Endothelial cell of umbilical vein (primary cell): Measurements from ENCODE around the gene NRG3. TPM values are rescaled to one million over a fixed set of nuclear protein-coding genes. Genes with fewer than 3 reads are reported as not detected.

ENCODE experiments used
- BruUV-seq: library from RNA; stranded (reverse); fragments of 400-500 nt; replicated peaks from 2 replicates; lab custom pipeline; 2021; lab: Mats Ljungman, UMichigan
- CTCF ChIA-PET: fragments of 300-600, 350-600 bp; sonication (Branson Sonifier 250); formaldehyde crosslinking; loops from one replicate; lab custom pipeline; 2021; ENCODE audit warnings: antibody characterized with exemption, inconsistent platforms; lab: Charles Lee
- POLR2A ChIA-PET: fragments of 300-600, 350-600 bp; sonication (Branson Sonifier 250); formaldehyde crosslinking; loops from one replicate; lab custom pipeline; 2021; ENCODE audit warnings: antibody characterized with exemption, inconsistent platforms; lab: Charles Lee
- DNase-seq: peaks from one replicate; pipeline ENCODE4 v3.0.0-alpha.2; 2011; ENCODE audit warnings: low read depth, low spot score
- FAIRE-seq: peaks from 2 replicates; lab custom pipeline; 2011; peaks lifted over from hg19 to GRCh38; lab: Jason Lieb, UNC
- H2AFZ ChIP-seq: 2 replicates; pipeline ENCODE4 v1.6.0; 2012; ENCODE audit warnings: low read depth, low read length, control low read depth, inconsistent platforms
- H3K27ac ChIP-seq: 2 replicates; pipeline ENCODE4 v1.5.1; 2011; ENCODE audit warnings: low read depth, mild to moderate bottlenecking, control low read depth, low read length, moderate library complexity; ENCODE audit not compliant: insufficient read depth
- H3K27me3 ChIP-seq, 2 experiments: 2 replicates each; pipeline versions ENCODE4 v1.6.0 to v1.6.1; 2011; ENCODE audit warnings: low read length in 2 of 2, mixed read lengths in 1 of 2; ENCODE audit not compliant: control insufficient read depth in 2 of 2, insufficient read depth in 2 of 2
- H3K36me3 ChIP-seq, 2 experiments: 2 replicates in 1 of 2; 3 replicates in 1 of 2; pipeline ENCODE4 v1.5.1; 2011; ENCODE audit warnings: low read length in 2 of 2, mild to moderate bottlenecking in 1 of 2, moderate library complexity in 1 of 2; ENCODE audit not compliant: control insufficient read depth in 2 of 2, insufficient read depth in 2 of 2; ENCODE audit errors: extremely low read depth in 1 of 2
- H3K4me1 ChIP-seq: 3 replicates; pipeline ENCODE4 v1.5.1; 2011; ENCODE audit warnings: mild to moderate bottlenecking, low read length; ENCODE audit not compliant: control insufficient read depth, insufficient read depth; ENCODE audit errors: extremely low read depth
- H3K4me2 ChIP-seq: 2 replicates; pipeline ENCODE4 v1.6.1; 2011; ENCODE audit warnings: low read length, control low read depth, mixed read lengths; ENCODE audit not compliant: insufficient read depth
- H3K4me3 ChIP-seq, 3 experiments: fragments of 200-600 bp in 1 of 3; sonication (generic), shearing (Covaris generic) in 1 of 3; replicated peaks in 1 of 3; 2 replicates each; pipeline ENCODE4 v1.5.1; 2011 to 2016; ENCODE audit warnings: control low read depth in 3 of 3, low read length in 3 of 3, mild to moderate bottlenecking in 2 of 3, inconsistent platforms in 1 of 3, low read depth in 1 of 3, moderate library complexity in 1 of 3; ENCODE audit not compliant: insufficient read depth in 1 of 3
- H3K79me2 ChIP-seq: 2 replicates; pipeline ENCODE4 v1.6.0; 2012; ENCODE audit warnings: low read length, inconsistent platforms; ENCODE audit not compliant: control insufficient read depth, insufficient read depth
- H3K9ac ChIP-seq: replicated peaks from 2 replicates; pipeline ENCODE3; 2011; ENCODE audit warnings: low read length, control low read depth; ENCODE audit not compliant: insufficient read depth; ENCODE audit errors: extremely low read depth
- H3K9me1 ChIP-seq: replicated peaks from 3 replicates; pipeline ENCODE4 v1.6.0; 2011; ENCODE audit warnings: mild to moderate bottlenecking, low read length; ENCODE audit not compliant: control insufficient read depth, insufficient read depth; ENCODE audit errors: extremely low read depth
- H3K9me3 ChIP-seq: replicated peaks from 2 replicates; pipeline ENCODE4 v1.5.1; 2012; ENCODE audit warnings: low read length, inconsistent platforms; ENCODE audit not compliant: control insufficient read depth, insufficient read depth
- H4K20me1 ChIP-seq: replicated peaks from 2 replicates; pipeline ENCODE3; 2011; ENCODE audit warnings: mild to moderate bottlenecking, low read length; ENCODE audit not compliant: control insufficient read depth, insufficient read depth; ENCODE audit errors: extremely low read depth
- FOS ChIP-seq: IDR thresholded peaks from 2 replicates; pipeline ENCODE4 v1.6.1; 2011; ENCODE audit warnings: mild to moderate bottlenecking, low read length, moderate library complexity, borderline replicate concordance; ENCODE audit not compliant: insufficient read depth
- JUN ChIP-seq: IDR thresholded peaks from 2 replicates; pipeline ENCODE4 v1.6.1; 2011; ENCODE audit warnings: borderline replicate concordance, low read depth; ENCODE audit not compliant: insufficient read length, insufficient read depth
- POLR2A ChIP-seq: IDR thresholded peaks from 2 replicates; pipeline ENCODE4 v1.6.1; 2012; ENCODE audit warnings: low read depth, mild to moderate bottlenecking, control low read depth, low read length
- POLR2AphosphoS5 ChIP-seq: IDR thresholded peaks from 2 replicates; pipeline ENCODE4 v1.6.1; 2012; ENCODE audit warnings: low read depth, mild to moderate bottlenecking, control low read depth, low read length, moderate library complexity; ENCODE audit not compliant: insufficient read depth
- dilution Hi-C: fragments of 300-500 bp; cut with MboI; formaldehyde crosslinking; loops from one replicate; pipeline ENCODE4 v1.15.0; 2019; ENCODE audit warnings: low sequenced_read_pairs; ENCODE audit not compliant: extremely low pct_ligation_motif_present
- intact Hi-C: fragments of 100-400 bp; cut with micrococcal nuclease; formaldehyde crosslinking; loops from one replicate; pipeline ENCODE4 v1.10.0; 2022
- polyA plus RNA-seq, 4 experiments: library from polyadenylated mRNA; depleted of rRNA in 3 of 4; stranded (reverse) in 3 of 4; unstranded in 1 of 4; fragments of >200 nt; gene quantifications; 2 replicates each; pipeline versions ENCODE4 v1.2.1 to v1.2.3, GENCODE V29; 2011 to 2012; ENCODE audit warnings: missing spikeins in 1 of 4
- total RNA-seq: library from RNA; stranded (reverse); gene quantifications from 2 replicates; pipeline ENCODE4 v1.2.3, GENCODE V29; 2021
- TF ChIP-seq, protein P1 (sequence below), 2 donors: IDR thresholded peaks; 1 replicate in 1 of 2; 2 replicates in 1 of 2; pipeline ENCODE4 v1.5.1; 2011; ENCODE audit warnings: low read length in 2 of 2, mild to moderate bottlenecking in 2 of 2, moderate library complexity in 2 of 2, control low read depth in 1 of 2, inconsistent platforms in 1 of 2, low read depth in 1 of 2; ENCODE audit not compliant: insufficient read depth in 1 of 2; ENCODE audit errors: extremely low read depth in 1 of 2

NRG3 gene
- total and polyA plus RNA-seq, 2 donors (not counting 3 experiments of a cell fraction or from before 2014, with no cell fraction given): 1.9 to 3.9 TPM

DNA sequence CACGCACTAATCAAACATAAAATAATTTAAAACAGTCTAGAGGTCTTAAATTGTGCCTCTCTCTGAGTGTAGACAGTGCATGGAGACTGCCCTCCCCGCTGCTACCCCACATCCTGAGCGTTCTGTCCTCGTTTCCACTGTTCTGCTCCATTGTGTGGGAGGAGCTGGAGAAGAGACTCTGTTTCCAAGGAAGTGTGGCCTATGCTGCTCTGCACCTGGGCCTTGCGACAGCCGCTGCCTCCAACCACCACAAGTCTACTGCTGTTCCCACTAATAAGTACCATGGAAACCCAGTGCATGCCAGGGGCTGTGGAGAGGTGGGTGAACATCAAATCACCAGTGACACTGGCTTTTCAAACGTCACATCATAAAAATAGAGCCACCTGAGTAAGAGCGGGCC, 19.6 kb downstream of the NRG3 start:
- Histone ChIP-seq H2AFZ (no peak overlapping the region), H3K79me2 (no peaks in the 10 kb centered on the region), H4K20me1 (no peaks in the 10 kb centered on the region), H3K4me1 (no peaks in the 10 kb centered on the region), H3K9ac (no peak overlapping the region), H3K9me3 (no peaks in the 10 kb centered on the region), H3K27me3 (no peaks in the 10 kb centered on the region), H3K27ac (no peak overlapping the region), H3K4me2 (no peak overlapping the region), H3K4me3 (no peak overlapping the region), H3K36me3 (no peaks in the 10 kb centered on the region), H3K9me1 (no peaks in the 10 kb centered on the region)
- no peak for FAIRE-seq
- dilution Hi-C loops (no loop called here), intact Hi-C loops (no loop called here)
- BruUV-seq: no TSS peak
- CTCF ChIA-PET: no interaction called here
- TF ChIP-seq, protein P1, sequence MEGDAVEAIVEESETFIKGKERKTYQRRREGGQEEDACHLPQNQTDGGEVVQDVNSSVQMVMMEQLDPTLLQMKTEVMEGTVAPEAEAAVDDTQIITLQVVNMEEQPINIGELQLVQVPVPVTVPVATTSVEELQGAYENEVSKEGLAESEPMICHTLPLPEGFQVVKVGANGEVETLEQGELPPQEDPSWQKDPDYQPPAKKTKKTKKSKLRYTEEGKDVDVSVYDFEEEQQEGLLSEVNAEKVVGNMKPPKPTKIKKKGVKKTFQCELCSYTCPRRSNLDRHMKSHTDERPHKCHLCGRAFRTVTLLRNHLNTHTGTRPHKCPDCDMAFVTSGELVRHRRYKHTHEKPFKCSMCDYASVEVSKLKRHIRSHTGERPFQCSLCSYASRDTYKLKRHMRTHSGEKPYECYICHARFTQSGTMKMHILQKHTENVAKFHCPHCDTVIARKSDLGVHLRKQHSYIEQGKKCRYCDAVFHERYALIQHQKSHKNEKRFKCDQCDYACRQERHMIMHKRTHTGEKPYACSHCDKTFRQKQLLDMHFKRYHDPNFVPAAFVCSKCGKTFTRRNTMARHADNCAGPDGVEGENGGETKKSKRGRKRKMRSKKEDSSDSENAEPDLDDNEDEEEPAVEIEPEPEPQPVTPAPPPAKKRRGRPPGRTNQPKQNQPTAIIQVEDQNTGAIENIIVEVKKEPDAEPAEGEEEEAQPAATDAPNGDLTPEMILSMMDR (IDR thresholded peaks at IDR 0.05; ENCODE audit: extremely low read depth in 1 of 2, insufficient read depth in 1 of 2, low read depth in 1 of 2, low read length in 2 of 2): no peak
- TF ChIP-seq FOS: no peak
- POLR2A ChIA-PET: no interaction called here
- no peak for DNase-seq

DNA sequence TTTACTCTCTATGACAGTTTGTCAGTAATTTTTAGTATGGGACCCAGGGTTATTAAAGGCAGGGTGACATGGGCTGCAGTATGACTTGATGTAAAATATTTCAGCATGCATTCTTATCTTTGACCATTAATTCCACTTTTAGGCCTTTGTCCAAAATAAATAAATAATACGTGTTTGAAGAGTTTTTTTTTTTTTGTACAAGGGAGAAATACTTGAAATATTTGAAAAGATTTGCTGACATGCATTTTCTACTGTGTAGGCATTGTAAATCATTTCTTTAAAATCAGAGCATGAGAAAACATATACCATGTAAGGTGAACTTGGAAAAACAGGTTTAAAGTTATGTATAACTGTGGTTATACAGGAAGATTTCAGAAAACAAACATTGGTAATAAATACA, 23.5 kb downstream of the NRG3 start:
- DNase-seq (peak; percentile 45), FAIRE-seq (no peak)
- Histone ChIP-seq H3K9me1 (no peaks in the 10 kb centered on the region), H3K4me1 (no peaks in the 10 kb centered on the region), H4K20me1 (no peaks in the 10 kb centered on the region), H3K79me2 (no peaks in the 10 kb centered on the region), H3K4me3 (no peak overlapping the region), H3K4me2 (no peak overlapping the region), H3K27ac (no peak overlapping the region), H3K36me3 (no peaks in the 10 kb centered on the region), H3K27me3 (no peaks in the 10 kb centered on the region), H3K9ac (no peak overlapping the region), H2AFZ (no peak overlapping the region), H3K9me3 (no peaks in the 10 kb centered on the region)
- TF ChIP-seq POLR2A (no peak), FOS (no peak), POLR2AphosphoS5 (no peak), JUN (no peak)
- POLR2A ChIA-PET: no interaction called here
- no TSS peak for BruUV-seq
- CTCF ChIA-PET: no interaction called here
- dilution Hi-C loops: no loop called here
- intact Hi-C loops: no loop called here
